HG02588 (cell line): Measurements from ENCODE around the gene PPP1R3C.

Source experiments
- ATAC-seq: cut with Tn5 transposase; IDR thresholded peaks from one replicate; pipeline ENCODE4 v1.9.1; 2021; ENCODE audit warnings: mild to moderate bottlenecking, moderate library complexity; ENCODE audit not compliant: unreplicated experiment

PPP1R3C gene

GRCh38 chr10:91629715-91630549, 2.9 kb downstream of the PPP1R3C start:
- ATAC-seq: no peak

DNA sequence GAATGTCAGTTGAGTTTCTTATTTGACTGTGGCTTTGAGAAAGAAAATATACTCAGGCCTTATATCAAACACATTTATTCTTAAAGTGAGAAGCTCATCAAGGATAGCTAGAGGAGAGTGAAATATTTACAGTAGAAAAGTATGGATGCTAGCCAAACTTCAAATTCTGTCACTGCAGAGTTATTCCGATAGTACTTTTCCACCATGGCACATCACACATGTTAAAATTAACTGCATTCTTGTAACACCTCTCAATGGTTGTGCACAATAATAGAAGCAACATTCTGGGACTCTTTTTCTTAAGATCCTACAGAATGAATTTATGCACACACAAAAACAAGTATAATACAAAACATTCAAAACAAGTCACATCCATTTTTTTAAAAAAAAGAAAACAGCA, 4.5 kb downstream of the PPP1R3C start:
- ATAC-seq: no peak

GRCh38 chr10:91627344-91628102, 5.3 kb downstream of the PPP1R3C start:
- ATAC-seq: no peak

GRCh38 chr10:91626936-91627335, 5.9 kb downstream of the PPP1R3C start:
- ATAC-seq: no peak

- ATAC-seq: no peak
Measured at GRCh38 chr10:91624633-91625032, 8.2 kb downstream of the PPP1R3C start.

- ATAC-seq: no peak
Measured at GRCh38 chr10:91622601-91623000, 10.3 kb downstream of the PPP1R3C start.

GRCh38 chr10:91621483-91622113, 11.3 kb downstream of the PPP1R3C start:
- ATAC-seq: no peak

- ATAC-seq: no peak
Measured at GRCh38 chr10:91617072-91617609, 15.7 kb downstream of the PPP1R3C start.

DNA sequence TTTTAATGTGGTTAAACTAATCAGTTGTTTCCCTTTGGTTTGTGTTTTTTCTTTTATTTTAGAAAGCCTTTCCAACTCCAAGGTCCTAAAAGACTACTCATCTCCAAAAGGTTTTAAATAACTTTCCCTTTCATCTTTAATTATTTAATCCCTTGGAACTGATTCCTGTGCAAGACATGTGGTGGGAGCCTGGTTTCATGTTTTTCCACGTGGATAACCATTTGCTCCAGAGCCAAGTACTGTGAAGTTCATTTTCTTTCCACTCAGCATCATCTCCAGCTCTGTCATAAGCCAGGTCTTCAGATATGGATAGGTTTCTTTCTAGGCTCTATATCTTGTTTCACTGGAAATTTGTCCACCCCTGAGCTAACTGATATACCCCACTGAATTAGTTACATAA, 16.7 kb downstream of the PPP1R3C start:
- no peak for ATAC-seq

- ATAC-seq: no peak
Measured at GRCh38 chr10:91614225-91614624, 18.6 kb downstream of the PPP1R3C start.

DNA sequence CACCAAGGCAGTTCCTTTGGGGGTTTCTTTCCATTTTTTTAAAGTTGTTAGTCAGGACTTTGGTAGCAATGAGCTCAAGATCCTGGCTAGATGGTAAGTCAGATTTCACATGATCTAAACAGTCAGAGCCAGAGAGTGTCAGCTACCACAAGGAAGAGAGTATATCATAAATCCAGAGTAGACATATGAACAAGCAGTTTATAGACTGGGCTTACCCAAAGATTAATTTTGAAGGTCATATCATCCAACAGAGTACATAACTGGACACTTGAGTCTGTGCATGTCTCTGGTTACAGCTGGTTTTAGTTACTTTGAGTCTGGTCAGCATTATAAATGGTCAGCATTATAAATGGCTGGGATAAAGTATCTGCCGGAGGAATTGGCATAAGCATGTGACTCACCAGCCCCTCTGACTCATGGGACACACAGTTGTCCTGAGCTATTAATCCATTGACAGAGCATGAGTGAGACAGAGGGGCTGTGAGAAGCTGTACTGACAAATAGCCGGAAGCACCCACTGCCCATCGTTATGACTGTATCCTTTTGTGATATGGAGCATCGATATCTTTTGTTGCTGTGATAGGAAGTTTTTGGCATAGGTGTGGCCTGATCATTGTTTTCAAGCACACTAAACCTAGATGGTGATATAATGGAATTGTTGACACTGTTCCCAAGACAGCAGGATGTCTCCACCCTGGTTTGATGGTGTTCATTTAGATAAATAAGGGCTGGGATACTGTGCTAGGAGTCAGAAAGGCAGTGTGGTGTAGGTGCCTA, 19.3 kb downstream of the PPP1R3C start:
- ATAC-seq: no peak

GRCh38 chr10:91610919-91611318, 22.0 kb downstream of the PPP1R3C start:
- no peak for ATAC-seq

DNA sequence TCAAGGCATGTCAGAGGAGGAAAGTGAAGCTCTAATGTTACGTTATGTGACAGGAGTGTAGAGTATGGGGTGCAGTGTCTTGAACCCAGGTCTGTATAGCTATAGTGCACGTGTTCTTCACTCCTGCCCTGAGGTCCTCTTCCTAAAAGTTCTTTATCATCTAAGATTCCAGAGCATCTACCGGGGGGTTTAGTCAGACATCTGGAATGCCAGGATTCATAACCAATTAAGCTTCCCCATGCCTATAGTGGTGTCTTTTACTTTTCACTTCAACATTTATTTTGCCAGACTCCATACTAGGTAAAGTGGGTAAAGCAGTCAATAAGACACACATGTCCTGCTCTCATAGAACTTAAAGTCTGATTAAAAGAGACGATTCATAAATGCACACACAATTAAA, 22.4 kb downstream of the PPP1R3C start:
- no peak for ATAC-seq

DNA sequence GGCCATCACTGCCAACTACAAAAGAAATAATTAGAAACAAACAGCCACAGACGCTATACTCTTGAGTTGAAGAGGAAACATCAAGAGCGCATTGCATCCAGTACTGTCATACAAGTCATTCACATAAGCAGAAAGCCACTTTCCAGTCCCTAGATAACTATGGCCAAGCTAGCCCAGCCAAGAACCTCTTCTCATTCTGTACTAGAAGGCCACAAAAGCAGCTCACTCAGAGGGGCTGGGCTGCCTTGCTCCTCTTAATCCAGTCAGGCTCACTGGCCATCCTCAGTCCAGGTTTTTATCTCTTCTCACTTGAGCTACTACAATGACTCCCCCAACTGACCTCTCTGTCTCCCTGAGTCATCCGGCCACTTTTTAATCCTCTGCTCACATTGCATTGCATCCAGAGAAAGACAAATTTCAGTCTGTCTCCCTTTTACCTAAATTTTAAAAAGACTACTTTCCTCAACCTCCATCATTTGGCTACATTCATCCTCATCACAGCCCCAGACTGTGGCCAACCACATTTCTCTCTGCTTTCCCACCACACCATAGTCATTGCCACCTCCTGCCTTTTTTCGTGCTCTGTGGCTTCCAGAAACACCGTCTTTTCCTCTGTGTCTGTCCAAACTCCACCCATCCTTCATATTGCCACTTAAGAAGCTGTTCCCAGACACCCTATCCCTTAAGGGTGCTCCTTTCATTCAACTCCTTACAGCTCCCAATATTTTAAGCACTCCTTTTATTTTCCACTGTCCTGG, 25.0 kb downstream of the PPP1R3C start:
- ATAC-seq: no peak

DNA sequence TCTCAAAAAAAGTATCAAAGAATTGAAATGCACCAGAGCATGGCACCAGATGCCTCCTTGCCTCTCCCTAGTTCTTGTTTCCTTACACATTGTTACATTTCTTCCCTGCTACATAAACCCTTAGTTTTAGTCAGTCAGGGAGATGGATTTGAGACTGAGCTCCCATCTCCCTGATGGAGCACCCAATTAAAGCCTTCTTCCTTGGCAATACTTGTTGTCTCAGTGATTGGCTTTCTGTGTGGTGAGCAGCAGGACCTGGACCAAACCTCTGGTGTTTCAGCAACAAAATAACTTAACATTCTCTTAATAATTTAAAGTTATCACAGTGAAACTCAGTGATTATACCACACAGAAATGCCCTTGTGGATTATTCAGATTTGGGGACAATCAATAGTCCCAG, 26.9 kb downstream of the PPP1R3C start:
- ATAC-seq: no peak

DNA sequence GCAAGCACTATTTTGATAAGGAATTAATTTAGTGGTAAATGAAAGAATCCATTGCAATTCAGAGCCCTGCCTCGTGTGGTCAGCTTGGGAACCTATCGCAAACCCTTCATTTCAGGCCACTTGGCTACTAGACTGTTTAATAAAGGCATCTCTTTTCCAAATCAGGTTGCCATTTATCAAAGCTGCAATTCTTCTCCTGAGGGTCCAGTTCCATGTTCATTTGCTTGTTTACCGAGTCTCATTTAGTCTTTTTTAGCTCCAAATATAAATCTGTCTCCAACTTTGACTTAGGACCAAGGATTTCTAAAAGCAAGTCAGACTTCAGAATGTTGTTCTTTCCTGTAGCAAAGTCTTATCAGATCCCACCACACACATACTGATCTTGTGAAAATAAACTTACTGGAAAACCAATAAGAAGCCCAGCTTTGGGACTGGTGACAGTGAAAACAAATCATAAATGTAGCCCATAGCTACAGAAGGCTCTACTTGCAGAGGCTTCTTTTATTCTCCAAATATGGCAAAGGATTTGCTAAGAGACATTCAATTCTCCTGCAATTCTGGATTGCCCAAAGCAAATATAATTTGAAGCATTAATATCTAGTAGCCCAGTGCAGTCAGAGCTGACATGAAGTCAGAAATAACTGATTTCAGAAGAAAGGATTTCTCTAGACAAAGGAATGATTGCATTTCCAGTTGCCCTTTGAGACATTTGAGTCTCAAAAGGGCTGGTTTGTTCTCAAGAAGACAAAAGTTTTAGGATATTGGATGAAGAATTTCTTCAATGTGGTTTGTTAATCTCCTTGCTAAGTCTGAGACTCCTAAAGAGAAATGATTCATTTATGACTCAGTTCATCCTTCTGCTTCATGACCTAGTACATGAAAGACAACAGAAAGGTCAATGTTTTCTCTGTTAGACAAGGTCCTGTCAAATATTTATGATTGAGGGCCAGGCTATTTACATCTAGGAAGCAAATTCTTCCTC, 28.0 kb downstream of the PPP1R3C start:
- ATAC-seq: no peak

DNA sequence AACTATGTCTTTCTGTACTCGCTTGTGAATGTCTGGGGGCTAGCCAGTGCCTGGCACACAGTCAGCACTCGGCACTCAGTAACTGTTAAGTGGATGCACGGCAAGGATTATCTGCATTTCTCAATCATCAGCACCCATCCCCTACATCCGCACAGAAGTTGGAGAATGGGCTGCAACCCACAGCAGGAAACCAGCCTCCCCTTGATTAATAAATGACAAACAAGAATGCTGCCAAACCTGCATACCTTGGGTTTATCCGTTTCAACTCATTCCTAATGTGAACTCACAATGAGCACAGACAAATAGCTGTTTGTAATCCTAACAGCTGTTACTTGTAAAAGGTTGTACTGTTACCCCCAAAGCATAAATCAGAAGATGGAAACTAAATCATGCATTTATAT, 28.9 kb downstream of the PPP1R3C start:
- no peak for ATAC-seq

- ATAC-seq: no peak
Measured at GRCh38 chr10:91602868-91603568, 29.9 kb downstream of the PPP1R3C start.
